GM23338 (cell line): ENCODE results near the gene PTK6. TPM values are rescaled to one million over a fixed set of nuclear protein-coding genes. Genes with fewer than 3 reads are reported as not detected.

ENCODE experiments used
- ATAC-seq: fragments of 200-7000 bp; cut with Tn5 transposase; 3 replicates; pipeline ENCODE4 v1.9.1; 2020
- DNase-seq: peaks from one replicate; pipeline ENCODE4 v3.0.0-alpha.2; 2015; ENCODE audit warnings: low spot score
- H2AFZ ChIP-seq: fragments of 200-600 bp; sonication (generic); 2 replicates; pipeline ENCODE4 v1.8.0; 2016; ENCODE audit warnings: antibody characterized with exemption, mild to moderate bottlenecking, moderate library complexity
- H3F3A ChIP-seq: fragments of 200-600 bp; sonication (generic); replicated peaks from 2 replicates; pipeline ENCODE4 v1.8.0; 2017; ENCODE audit warnings: antibody characterized with exemption, mixed run types, low read depth
- H3K27ac ChIP-seq: fragments of 200-600 bp; sonication (generic); 2 replicates; pipeline ENCODE4 v1.6.1; 2016; ENCODE audit warnings: low read depth
- H3K27me3 ChIP-seq: fragments of 200-600 bp; sonication (generic); 2 replicates; pipeline ENCODE4 v1.8.0; 2016; ENCODE audit warnings: mild to moderate bottlenecking, mixed run types, moderate library complexity; ENCODE audit not compliant: insufficient read depth
- H3K36me3 ChIP-seq: fragments of 200-600 bp; sonication (generic); 2 replicates; pipeline ENCODE4 v1.8.0; 2016; ENCODE audit warnings: mild to moderate bottlenecking; ENCODE audit not compliant: insufficient read depth
- H3K4me1 ChIP-seq: fragments of 200-600 bp; sonication (generic); 2 replicates; pipeline ENCODE4 v1.8.0; 2016; ENCODE audit warnings: mild to moderate bottlenecking, moderate library complexity; ENCODE audit not compliant: insufficient read depth
- H3K4me2 ChIP-seq: fragments of 200-600 bp; sonication (generic); 2 replicates; pipeline ENCODE4 v1.7.1; 2017; ENCODE audit warnings: mixed run types
- H3K4me3 ChIP-seq: fragments of 200-600 bp; sonication (generic); 2 replicates; pipeline ENCODE4 v1.6.1; 2016; ENCODE audit warnings: mixed run types
- H3K79me2 ChIP-seq: fragments of 200-600 bp; sonication (generic); replicated peaks from 2 replicates; pipeline ENCODE4 v1.8.0; 2017; ENCODE audit warnings: mild to moderate bottlenecking; ENCODE audit not compliant: insufficient read depth
- H3K9me2 ChIP-seq: fragments of 200-600 bp; sonication (generic); 2 replicates; pipeline ENCODE4 v1.8.0; 2017; ENCODE audit not compliant: insufficient read depth
- H4K20me1 ChIP-seq: fragments of 200-600 bp; sonication (generic); replicated peaks from 2 replicates; pipeline ENCODE4 v1.8.0; 2017; ENCODE audit warnings: mild to moderate bottlenecking; ENCODE audit not compliant: insufficient read depth
- H3K27ac Mint-ChIP-seq: 2 replicates; pipeline ENCODE4 v1.8.0; 2020; ENCODE audit warnings: inconsistent platforms, mild to moderate bottlenecking, moderate library complexity, mixed read lengths
- H3K27me3 Mint-ChIP-seq: 3 replicates; pipeline ENCODE4 v1.8.0; 2022; ENCODE audit warnings: low read depth, mild to moderate bottlenecking, moderate library complexity, mixed read lengths, inconsistent platforms; ENCODE audit not compliant: insufficient read depth, poor library complexity
- H3K36me3 Mint-ChIP-seq: 3 replicates; pipeline ENCODE4 v1.8.0; 2021; ENCODE audit warnings: low read depth, mild to moderate bottlenecking, inconsistent platforms, moderate library complexity, mixed read lengths
- H3K4me1 Mint-ChIP-seq: 3 replicates; pipeline ENCODE4 v1.8.0; 2020; ENCODE audit warnings: mild to moderate bottlenecking, inconsistent platforms, mixed read lengths
- H3K4me3 Mint-ChIP-seq: 3 replicates; pipeline ENCODE4 v1.8.0; 2021; ENCODE audit warnings: moderate library complexity, mild to moderate bottlenecking, inconsistent platforms, mixed read lengths
- H3K9me3 Mint-ChIP-seq: 3 replicates; pipeline ENCODE4 v1.8.0; 2020; ENCODE audit warnings: moderate library complexity, mild to moderate bottlenecking, inconsistent platforms, mixed read lengths
- CREB1 ChIP-seq: fragments of 250-450 bp; sonication (Bioruptor Pico); IDR thresholded peaks from 2 replicates; pipeline ENCODE4 v1.5.0; 2020; ENCODE audit warnings: low read depth, mild to moderate bottlenecking, moderate library complexity
- ETS1 ChIP-seq: IDR thresholded peaks from 2 replicates; pipeline ENCODE4 v1.6.1; 2016; ENCODE audit warnings: antibody characterized with exemption
- EZH2 ChIP-seq: fragments of 200-600 bp; sonication (generic); IDR thresholded peaks from one replicate; pipeline ENCODE4 v1.8.0; 2017; ENCODE audit warnings: antibody characterized with exemption, mild to moderate bottlenecking, low read depth; ENCODE audit not compliant: unreplicated experiment
- EZH2phosphoT487 ChIP-seq: fragments of 200-600 bp; sonication (generic); IDR thresholded peaks from one replicate; pipeline ENCODE4 v1.8.1; 2018; ENCODE audit warnings: antibody characterized with exemption; ENCODE audit not compliant: unreplicated experiment
- JUNB ChIP-seq: IDR thresholded peaks from one replicate; pipeline ENCODE4 v1.6.1; 2016; ENCODE audit warnings: antibody characterized with exemption; ENCODE audit not compliant: unreplicated experiment
- NANOG ChIP-seq: IDR thresholded peaks from 2 replicates; pipeline ENCODE4 v1.6.1; 2016; ENCODE audit warnings: antibody characterized with exemption, borderline replicate concordance
- POLR2AphosphoS5 ChIP-seq: IDR thresholded peaks from 2 replicates; pipeline ENCODE4 v1.6.1; 2016; ENCODE audit warnings: antibody characterized with exemption, low read depth
- STAT1 ChIP-seq: IDR thresholded peaks from one replicate; pipeline ENCODE4 v1.6.1; 2016; ENCODE audit warnings: antibody characterized with exemption; ENCODE audit not compliant: unreplicated experiment
- ZNF114 ChIP-seq: fragments of 250-450 bp; sonication (Bioruptor Pico); IDR thresholded peaks from 2 replicates; pipeline ENCODE4 v1.5.0; 2020; ENCODE audit warnings: mild to moderate bottlenecking, moderate library complexity
- ZNF331 ChIP-seq: fragments of 250-450 bp; sonication (Bioruptor Pico); IDR thresholded peaks from 2 replicates; pipeline ENCODE4 v1.5.0; 2020; ENCODE audit warnings: low read depth, mild to moderate bottlenecking, moderate library complexity
- polyA plus RNA-seq: library from polyadenylated mRNA; unstranded; fragments of >200 nt; fragmentation: Nextera tagmentation; extraction: Ambion mirVana; gene quantifications from 2 replicates; pipeline ENCODE4 v1.2.1, GENCODE V29; 2016
- total RNA-seq: library from RNA; depleted of rRNA; stranded (reverse); fragments of >200 nt; shearing (Covaris generic); gene quantifications from 2 replicates; pipeline ENCODE4 v1.2.3, GENCODE V29; 2014
- TF ChIP-seq, protein P1 (sequence below): IDR thresholded peaks from one replicate; pipeline ENCODE4 v1.6.1; 2018; ENCODE audit warnings: antibody characterized with exemption; ENCODE audit not compliant: unreplicated experiment
- TF ChIP-seq, protein P2 (sequence below), 2 experiments: fragments of 200-600 bp in 1 of 2; sonication (generic) in 1 of 2; conservative IDR thresholded peaks; 2 replicates each; pipeline versions ENCODE4 v1.5.1 to v1.6.1; 2016 to 2017; ENCODE audit warnings: antibody characterized with exemption in 2 of 2, low read depth in 2 of 2, mild to moderate bottlenecking in 2 of 2, moderate library complexity in 1 of 2
- TF ChIP-seq, protein P3 (sequence below): fragments of 250-450 bp; sonication (Bioruptor Pico); IDR thresholded peaks from 2 replicates; pipeline ENCODE4 v1.5.0; 2020; ENCODE audit warnings: mild to moderate bottlenecking, moderate library complexity

PTK6 gene
- total and polyA plus RNA-seq, 2 experiments from 2014 or later, result 0.28 TPM; not detected in 1

DNA sequence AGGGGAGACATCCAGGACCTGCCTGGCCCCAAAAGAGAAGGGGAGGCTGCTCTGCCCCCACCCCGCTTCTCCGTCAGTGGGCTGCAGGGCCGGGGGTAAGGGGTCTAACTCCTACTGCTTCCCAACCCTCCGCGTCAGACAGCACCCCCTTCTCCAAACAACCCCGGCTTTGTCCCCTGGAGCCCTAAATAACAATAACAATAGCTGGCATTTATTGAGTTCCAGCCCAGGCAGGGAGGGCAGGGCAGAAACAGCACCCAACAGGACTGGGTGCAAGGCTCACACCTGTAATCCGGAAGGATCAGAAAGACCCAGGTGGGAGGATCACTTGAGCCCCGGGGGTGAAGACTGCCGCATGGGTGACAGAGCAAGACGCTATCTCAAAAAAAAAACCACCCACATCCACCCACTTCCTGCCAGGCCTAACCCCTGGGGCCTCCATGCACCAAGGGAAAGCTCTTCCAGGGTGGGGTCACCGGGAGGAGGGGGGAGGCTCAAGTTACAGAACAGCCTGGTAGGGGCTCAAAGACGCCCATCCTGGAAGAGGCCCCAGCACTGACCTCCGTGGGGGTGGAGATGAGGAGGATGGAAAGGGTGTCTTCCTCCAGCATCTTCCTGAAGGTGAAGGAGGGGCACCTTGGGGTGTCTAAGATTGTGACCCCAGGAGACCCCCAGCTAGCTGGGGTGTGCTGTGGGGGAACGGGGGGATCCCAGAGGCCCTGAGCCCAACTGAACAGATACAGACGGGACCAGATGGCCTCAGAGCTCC is 15.5 kb upstream of the PTK6 start:
- Histone ChIP-seq H3K36me3 (no peaks in the 10 kb centered on the region), H3K4me1 (peaks cover 12% of the 10 kb centered on the region; the same call in 1 of the 2 replicates), H3K79me2 (no peaks in the 10 kb centered on the region), H3K9me2 (no peaks in the 10 kb centered on the region), H3K4me3 (peak overlapping the region; percentile 48), H2AFZ (0 out of 2 replicates have a peak overlapping the region, but pooled peaks have one; percentile 47), H3K4me2 (peak overlapping the region; percentile 79), H3K27ac (peak overlapping the region; percentile 89), H3K27me3 (no peaks in the 10 kb centered on the region), H4K20me1 (no peaks in the 10 kb centered on the region), H3F3A (peaks cover 13% of the 10 kb centered on the region; the same call in 1 of the 2 replicates)
- Mint-ChIP-seq H3K4me1 (peaks cover 23% of the 10 kb centered on the region), H3K4me3 (peak overlapping the region; percentile 54), H3K36me3 (no peaks in the 10 kb centered on the region), H3K27ac (no peak overlapping the region; the same call in 1 of the 2 replicates), H3K27me3 (peaks cover 16% of the 10 kb centered on the region), H3K9me3 (no peaks in the 10 kb centered on the region)
- peak; percentile 25 for ATAC-seq
- peak; percentile 68 for DNase-seq
- TF ChIP-seq ZNF114 (CRISPR knock-in tag) (no peak), ZNF331 (no peak), NANOG (no peak), POLR2AphosphoS5 (peak; percentile 10; the same call in 1 of the 2 replicates), ETS1 (no peak), JUNB (no peak), EZH2 (no peak), STAT1 (no peak), EZH2phosphoT487 (no peak), CREB1 (peak; percentile 47; the same call in 1 of the 2 replicates)
- TF ChIP-seq, protein P1, sequence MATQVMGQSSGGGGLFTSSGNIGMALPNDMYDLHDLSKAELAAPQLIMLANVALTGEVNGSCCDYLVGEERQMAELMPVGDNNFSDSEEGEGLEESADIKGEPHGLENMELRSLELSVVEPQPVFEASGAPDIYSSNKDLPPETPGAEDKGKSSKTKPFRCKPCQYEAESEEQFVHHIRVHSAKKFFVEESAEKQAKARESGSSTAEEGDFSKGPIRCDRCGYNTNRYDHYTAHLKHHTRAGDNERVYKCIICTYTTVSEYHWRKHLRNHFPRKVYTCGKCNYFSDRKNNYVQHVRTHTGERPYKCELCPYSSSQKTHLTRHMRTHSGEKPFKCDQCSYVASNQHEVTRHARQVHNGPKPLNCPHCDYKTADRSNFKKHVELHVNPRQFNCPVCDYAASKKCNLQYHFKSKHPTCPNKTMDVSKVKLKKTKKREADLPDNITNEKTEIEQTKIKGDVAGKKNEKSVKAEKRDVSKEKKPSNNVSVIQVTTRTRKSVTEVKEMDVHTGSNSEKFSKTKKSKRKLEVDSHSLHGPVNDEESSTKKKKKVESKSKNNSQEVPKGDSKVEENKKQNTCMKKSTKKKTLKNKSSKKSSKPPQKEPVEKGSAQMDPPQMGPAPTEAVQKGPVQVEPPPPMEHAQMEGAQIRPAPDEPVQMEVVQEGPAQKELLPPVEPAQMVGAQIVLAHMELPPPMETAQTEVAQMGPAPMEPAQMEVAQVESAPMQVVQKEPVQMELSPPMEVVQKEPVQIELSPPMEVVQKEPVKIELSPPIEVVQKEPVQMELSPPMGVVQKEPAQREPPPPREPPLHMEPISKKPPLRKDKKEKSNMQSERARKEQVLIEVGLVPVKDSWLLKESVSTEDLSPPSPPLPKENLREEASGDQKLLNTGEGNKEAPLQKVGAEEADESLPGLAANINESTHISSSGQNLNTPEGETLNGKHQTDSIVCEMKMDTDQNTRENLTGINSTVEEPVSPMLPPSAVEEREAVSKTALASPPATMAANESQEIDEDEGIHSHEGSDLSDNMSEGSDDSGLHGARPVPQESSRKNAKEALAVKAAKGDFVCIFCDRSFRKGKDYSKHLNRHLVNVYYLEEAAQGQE, result no peak
- TF ChIP-seq, protein P2, sequence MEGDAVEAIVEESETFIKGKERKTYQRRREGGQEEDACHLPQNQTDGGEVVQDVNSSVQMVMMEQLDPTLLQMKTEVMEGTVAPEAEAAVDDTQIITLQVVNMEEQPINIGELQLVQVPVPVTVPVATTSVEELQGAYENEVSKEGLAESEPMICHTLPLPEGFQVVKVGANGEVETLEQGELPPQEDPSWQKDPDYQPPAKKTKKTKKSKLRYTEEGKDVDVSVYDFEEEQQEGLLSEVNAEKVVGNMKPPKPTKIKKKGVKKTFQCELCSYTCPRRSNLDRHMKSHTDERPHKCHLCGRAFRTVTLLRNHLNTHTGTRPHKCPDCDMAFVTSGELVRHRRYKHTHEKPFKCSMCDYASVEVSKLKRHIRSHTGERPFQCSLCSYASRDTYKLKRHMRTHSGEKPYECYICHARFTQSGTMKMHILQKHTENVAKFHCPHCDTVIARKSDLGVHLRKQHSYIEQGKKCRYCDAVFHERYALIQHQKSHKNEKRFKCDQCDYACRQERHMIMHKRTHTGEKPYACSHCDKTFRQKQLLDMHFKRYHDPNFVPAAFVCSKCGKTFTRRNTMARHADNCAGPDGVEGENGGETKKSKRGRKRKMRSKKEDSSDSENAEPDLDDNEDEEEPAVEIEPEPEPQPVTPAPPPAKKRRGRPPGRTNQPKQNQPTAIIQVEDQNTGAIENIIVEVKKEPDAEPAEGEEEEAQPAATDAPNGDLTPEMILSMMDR (conservative IDR thresholded peaks at IDR 0.05; ENCODE audit: low read depth in 2 of 2), result no peak
- TF ChIP-seq, protein P3, sequence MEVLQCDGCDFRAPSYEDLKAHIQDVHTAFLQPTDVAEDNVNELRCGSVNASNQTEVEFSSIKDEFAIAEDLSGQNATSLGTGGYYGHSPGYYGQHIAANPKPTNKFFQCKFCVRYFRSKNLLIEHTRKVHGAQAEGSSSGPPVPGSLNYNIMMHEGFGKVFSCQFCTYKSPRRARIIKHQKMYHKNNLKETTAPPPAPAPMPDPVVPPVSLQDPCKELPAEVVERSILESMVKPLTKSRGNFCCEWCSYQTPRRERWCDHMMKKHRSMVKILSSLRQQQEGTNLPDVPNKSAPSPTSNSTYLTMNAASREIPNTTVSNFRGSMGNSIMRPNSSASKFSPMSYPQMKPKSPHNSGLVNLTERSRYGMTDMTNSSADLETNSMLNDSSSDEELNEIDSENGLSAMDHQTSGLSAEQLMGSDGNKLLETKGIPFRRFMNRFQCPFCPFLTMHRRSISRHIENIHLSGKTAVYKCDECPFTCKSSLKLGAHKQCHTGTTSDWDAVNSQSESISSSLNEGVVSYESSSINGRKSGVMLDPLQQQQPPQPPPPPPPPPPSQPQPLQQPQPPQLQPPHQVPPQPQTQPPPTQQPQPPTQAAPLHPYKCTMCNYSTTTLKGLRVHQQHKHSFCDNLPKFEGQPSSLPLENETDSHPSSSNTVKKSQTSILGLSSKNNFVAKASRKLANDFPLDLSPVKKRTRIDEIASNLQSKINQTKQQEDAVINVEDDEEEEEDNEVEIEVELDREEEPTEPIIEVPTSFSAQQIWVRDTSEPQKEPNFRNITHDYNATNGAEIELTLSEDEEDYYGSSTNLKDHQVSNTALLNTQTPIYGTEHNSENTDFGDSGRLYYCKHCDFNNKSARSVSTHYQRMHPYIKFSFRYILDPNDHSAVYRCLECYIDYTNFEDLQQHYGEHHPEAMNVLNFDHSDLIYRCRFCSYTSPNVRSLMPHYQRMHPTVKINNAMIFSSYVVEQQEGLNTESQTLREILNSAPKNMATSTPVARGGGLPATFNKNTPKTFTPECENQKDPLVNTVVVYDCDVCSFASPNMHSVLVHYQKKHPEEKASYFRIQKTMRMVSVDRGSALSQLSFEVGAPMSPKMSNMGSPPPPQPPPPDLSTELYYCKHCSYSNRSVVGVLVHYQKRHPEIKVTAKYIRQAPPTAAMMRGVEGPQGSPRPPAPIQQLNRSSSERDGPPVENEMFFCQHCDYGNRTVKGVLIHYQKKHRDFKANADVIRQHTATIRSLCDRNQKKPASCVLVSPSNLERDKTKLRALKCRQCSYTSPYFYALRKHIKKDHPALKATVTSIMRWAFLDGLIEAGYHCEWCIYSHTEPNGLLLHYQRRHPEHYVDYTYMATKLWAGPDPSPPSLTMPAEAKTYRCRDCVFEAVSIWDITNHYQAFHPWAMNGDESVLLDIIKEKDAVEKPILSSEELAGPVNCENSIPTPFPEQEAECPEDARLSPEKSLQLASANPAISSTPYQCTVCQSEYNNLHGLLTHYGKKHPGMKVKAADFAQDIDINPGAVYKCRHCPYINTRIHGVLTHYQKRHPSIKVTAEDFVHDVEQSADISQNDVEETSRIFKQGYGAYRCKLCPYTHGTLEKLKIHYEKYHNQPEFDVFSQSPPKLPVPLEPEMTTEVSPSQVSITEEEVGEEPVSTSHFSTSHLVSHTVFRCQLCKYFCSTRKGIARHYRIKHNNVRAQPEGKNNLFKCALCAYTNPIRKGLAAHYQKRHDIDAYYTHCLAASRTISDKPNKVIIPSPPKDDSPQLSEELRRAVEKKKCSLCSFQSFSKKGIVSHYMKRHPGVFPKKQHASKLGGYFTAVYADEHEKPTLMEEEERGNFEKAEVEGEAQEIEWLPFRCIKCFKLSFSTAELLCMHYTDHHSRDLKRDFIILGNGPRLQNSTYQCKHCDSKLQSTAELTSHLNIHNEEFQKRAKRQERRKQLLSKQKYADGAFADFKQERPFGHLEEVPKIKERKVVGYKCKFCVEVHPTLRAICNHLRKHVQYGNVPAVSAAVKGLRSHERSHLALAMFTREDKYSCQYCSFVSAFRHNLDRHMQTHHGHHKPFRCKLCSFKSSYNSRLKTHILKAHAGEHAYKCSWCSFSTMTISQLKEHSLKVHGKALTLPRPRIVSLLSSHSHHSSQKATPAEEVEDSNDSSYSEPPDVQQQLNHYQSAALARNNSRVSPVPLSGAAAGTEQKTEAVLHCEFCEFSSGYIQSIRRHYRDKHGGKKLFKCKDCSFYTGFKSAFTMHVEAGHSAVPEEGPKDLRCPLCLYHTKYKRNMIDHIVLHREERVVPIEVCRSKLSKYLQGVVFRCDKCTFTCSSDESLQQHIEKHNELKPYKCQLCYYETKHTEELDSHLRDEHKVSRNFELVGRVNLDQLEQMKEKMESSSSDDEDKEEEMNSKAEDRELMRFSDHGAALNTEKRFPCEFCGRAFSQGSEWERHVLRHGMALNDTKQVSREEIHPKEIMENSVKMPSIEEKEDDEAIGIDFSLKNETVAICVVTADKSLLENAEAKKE (CRISPR knock-in tag), result no peak
